ENCODE data around the gene FUOM. TPM values are rescaled to one million over a fixed set of nuclear protein-coding genes. Genes with fewer than 3 reads are reported as not detected.

Gene FUOM
- total and polyA plus RNA-seq, 2 of the 4 experiments (the other 2 are of a cell fraction): 26.3 to 52.8 TPM

- H2BK20ac ChIP-seq (ENCODE audit: low read depth, low read length): no peak overlapping the region
- DNase-seq (no peak), ATAC-seq (ENCODE audit: low read depth) (no peak)
- no peak overlapping the region for H3K4me2 ChIP-seq (ENCODE audit: low read depth, low read length)
- no peak overlapping the region for H3K14ac ChIP-seq (replicated peaks; ENCODE audit: low read depth, low read length)
- no peak overlapping the region for H2AK5ac ChIP-seq (ENCODE audit: low read depth, low read length)
- H3K79me1 ChIP-seq (ENCODE audit: low read depth in 1 of 2, low read length in 2 of 2): peaks cover 8 to 13% of the 10 kb centered on the region in 2 experiments; a peak in 2 of 4 replicates
- no peak overlapping the region for H4K91ac ChIP-seq (ENCODE audit: insufficient read depth, low read depth, low read length)
- H2AK9ac ChIP-seq (replicated peaks; ENCODE audit: low read depth, low read length, poor library complexity): no peak overlapping the region
- H2AFZ ChIP-seq (replicated peaks; ENCODE audit: low read length, poor library complexity): no peak overlapping the region
- no peak overlapping the region for H3K4ac ChIP-seq (ENCODE audit: low read depth, low read length)
- no peak overlapping the region for H3K4me3 ChIP-seq (ENCODE audit: insufficient read depth, low read depth, low read length)
- no peak overlapping the region for H3K9ac ChIP-seq (ENCODE audit: low read depth, low read length)
- no peak overlapping the region for H2BK15ac ChIP-seq (ENCODE audit: low read depth, low read length)
- no peak overlapping the region for H4K8ac ChIP-seq (ENCODE audit: low read depth in 2 of 2, low read length in 2 of 2)
- no TSS peak for BruUV-seq (replicated peaks)
- H3K27ac ChIP-seq (ENCODE audit: insufficient read depth, low read length): no peak overlapping the region
- in situ Hi-C loops (cut with MboI; ENCODE audit: low sequenced_read_pairs): no loop called here
- no peak overlapping the region for H4K5ac ChIP-seq (ENCODE audit: low read depth, low read length)
- no peaks in the 10 kb centered on the region for H3K9me3 ChIP-seq (ENCODE audit: control insufficient read depth, insufficient read depth, low read length)
- H3K56ac ChIP-seq (ENCODE audit: extremely low read depth, insufficient read depth, low read length): no peak overlapping the region
- CTCF ChIA-PET: no interaction called here
- H3K4me1 ChIP-seq (ENCODE audit: control insufficient read depth, insufficient read depth, low read length): peaks cover 6% of the 10 kb centered on the region; the same call in 1 of the 2 replicates
- no peak overlapping the region for H2BK5ac ChIP-seq (ENCODE audit: low read depth, low read length, poor library complexity, severe bottlenecking)
- dilution Hi-C loops (cut with HindIII; ENCODE audit: low sequenced_read_pairs, unreplicated experiment): no loop called here
- no peak overlapping the region for H2BK120ac ChIP-seq (ENCODE audit: low read depth, low read length)
- TF ChIP-seq MXI1 (IDR thresholded peaks at IDR 0.05; ENCODE audit: borderline replicate concordance, low read depth, low read length) (no peak), SMC3 (IDR thresholded peaks at IDR 0.05; ENCODE audit: low read depth, low read length) (no peak), POLR2A (IDR thresholded peaks at IDR 0.05; ENCODE audit: low read depth, low read length) (no peak), BHLHE40 (IDR thresholded peaks at IDR 0.05; ENCODE audit: low read depth, low read length) (no peak), RFX5 (IDR thresholded peaks at IDR 0.05; ENCODE audit: low read depth, low read length) (no peak), RAD21 (IDR thresholded peaks at IDR 0.05; ENCODE audit: low read length) (no peak), CTCF (conservative IDR thresholded peaks at IDR 0.05; ENCODE audit: low read depth, low read length) (no peak), FOS (IDR thresholded peaks at IDR 0.05; ENCODE audit: low read depth, low read length) (no peak), CEBPB (IDR thresholded peaks at IDR 0.05; ENCODE audit: low read depth, low read length) (no peak), USF2 (IDR thresholded peaks at IDR 0.05; ENCODE audit: low read depth, low read length) (no peak), ELK1 (IDR thresholded peaks at IDR 0.05; ENCODE audit: borderline replicate concordance, low read depth, low read length) (no peak), RCOR1 (IDR thresholded peaks at IDR 0.05; ENCODE audit: insufficient replicate concordance, low read length) (no peak), MAFK (IDR thresholded peaks at IDR 0.05; ENCODE audit: low read depth, low read length) (no peak), NFE2L2 (IDR thresholded peaks at IDR 0.05; ENCODE audit: low read depth, low read length) (no peak), MAZ (IDR thresholded peaks at IDR 0.05; ENCODE audit: borderline replicate concordance, low read depth, low read length) (no peak), CHD1 (IDR thresholded peaks at IDR 0.05; ENCODE audit: low read depth, low read length) (no peak)
- 99% methylated on average over 10 of the region's 16 CpGs; no CpG with 5 or more reads in 1 of the 2 experiments for WGBS, 2 experiments (ENCODE audit: extremely low coverage in 2 of 2, insufficient read length in 1 of 2)
- 0 out of 2 replicates have a peak, but pooled peaks cover 2% of the 10 kb centered on the region for H3K9me1 ChIP-seq (ENCODE audit: insufficient read depth, low read length)
- peaks cover 5% of the 10 kb centered on the region; the same call in 1 of the 2 replicates for H3K36me3 ChIP-seq (ENCODE audit: control insufficient read depth, insufficient read depth, low read length)
- POLR2A ChIA-PET (ENCODE audit: unreplicated experiment): no interaction called here
- H3K27me3 ChIP-seq (ENCODE audit: control insufficient read depth, insufficient read depth, low read length): no peaks in the 10 kb centered on the region
- H4K20me1 ChIP-seq (ENCODE audit: insufficient read depth, low read length): peaks cover 3% of the 10 kb centered on the region
- H3K18ac ChIP-seq (ENCODE audit: low read depth, low read length): no peak overlapping the region
- H3K23ac ChIP-seq (ENCODE audit: low read depth, low read length): no peak overlapping the region
- intact Hi-C loops (cut with micrococcal nuclease): no loop called here
Measured at GRCh38 chr10:133353988-133354605, 3.7 kb downstream of the FUOM start.
